22Rv1 (cell line): ENCODE results near the gene IMP3.

Experiments
- H3K27ac ChIP-seq: fragments of 450-650 bp; 2 replicates; pipeline ENCODE4 v1.5.1; 2017
- CTCF ChIP-seq: fragments of 450-650 bp; IDR thresholded peaks from 2 replicates; pipeline ENCODE4 v1.5.1; 2017; ENCODE audit warnings: mild to moderate bottlenecking
- ZFX ChIP-seq: fragments of 450-650 bp; IDR thresholded peaks from 2 replicates; pipeline ENCODE4 v1.6.1; 2017; ENCODE audit warnings: antibody characterized with exemption, borderline replicate concordance

The IMP3 gene

GRCh38 chr15:75661100-75661755 is 21.2 kb upstream of the IMP3 start:
- TF ChIP-seq ZFX: no peak
- no peak for TF ChIP-seq CTCF
- no peak overlapping the region for H3K27ac ChIP-seq

GRCh38 chr15:75659928-75660645 is 20.1 kb upstream of the IMP3 start:
- no peak overlapping the region for H3K27ac ChIP-seq
- TF ChIP-seq CTCF: no peak
- no peak for TF ChIP-seq ZFX

GRCh38 chr15:75659141-75659771 is 19.2 kb upstream of the IMP3 start:
- H3K27ac ChIP-seq: no peak overlapping the region
- TF ChIP-seq ZFX: no peak
- TF ChIP-seq CTCF: no peak

GRCh38 chr15:75656813-75657212 is 16.8 kb upstream of the IMP3 start:
- TF ChIP-seq CTCF (no peak), ZFX (no peak)

GRCh38 chr15:75656331-75656730 is 16.3 kb upstream of the IMP3 start:
- TF ChIP-seq ZFX: no peak
- no peak overlapping the region for H3K27ac ChIP-seq

More at GRCh38 chr15:75656813-75657212, 16.8 kb upstream of the IMP3 start:
- no peak overlapping the region for H3K27ac ChIP-seq

- H3K27ac ChIP-seq: no peak overlapping the region
- TF ChIP-seq CTCF: no peak
- TF ChIP-seq ZFX: no peak
Measured at GRCh38 chr15:75655931-75656330, 15.9 kb upstream of the IMP3 start.

GRCh38 chr15:75654201-75654907 is 14.3 kb upstream of the IMP3 start:
- TF ChIP-seq ZFX: no peak
- H3K27ac ChIP-seq: no peak overlapping the region
